ENCODE results near the gene SSR1.
"Not testable (repeated sequence)": the region's sequence is repeated elsewhere in the genome, so short reads cannot be mapped to it uniquely, and the experiment has no call there.

The SSR1 gene

GRCh38 chr6:7273709-7274108 is 39.3 kb downstream of the SSR1 start:
- no peak for DNase-seq

GRCh38 chr6:7271205-7271534 is 41.8 kb downstream of the SSR1 start:
- DNase-seq, result no peak

- DNase-seq, result no peak
Observed at GRCh38 chr6:7270320-7271204, 42.4 kb downstream of the SSR1 start.

- DNase-seq, result no peak
Observed at GRCh38 chr6:7269816-7270215, 43.2 kb downstream of the SSR1 start.

GRCh38 chr6:7268816-7269555 is 44.0 kb downstream of the SSR1 start:
- no peak for DNase-seq

GRCh38 chr6:7268362-7268761 is 44.6 kb downstream of the SSR1 start:
- DNase-seq, result no peak

GRCh38 chr6:7267466-7268091 is 45.4 kb downstream of the SSR1 start:
- peak; percentile 94 for DNase-seq

GRCh38 chr6:7267071-7267465 is 45.9 kb downstream of the SSR1 start:
- DNase-seq, result no peak

- not testable (repeated sequence) for DNase-seq
Observed at GRCh38 chr6:7265385-7265726, 47.6 kb downstream of the SSR1 start.

GRCh38 chr6:7264686-7265384 is 48.2 kb downstream of the SSR1 start:
- DNase-seq, result no peak

GRCh38 chr6:7264041-7264440 is 49.0 kb downstream of the SSR1 start:
- no peak for DNase-seq

GRCh38 chr6:7263519-7263805 is 49.5 kb downstream of the SSR1 start:
- not testable (repeated sequence) for DNase-seq

GRCh38 chr6:7262746-7263518 is 50.1 kb downstream of the SSR1 start:
- no peak for DNase-seq

- DNase-seq, result no peak
Observed at GRCh38 chr6:7261852-7262461, 51.0 kb downstream of the SSR1 start.

GRCh38 chr6:7261032-7261841 is 51.8 kb downstream of the SSR1 start:
- peak; percentile 86 for DNase-seq

- no peak for DNase-seq
Observed at GRCh38 chr6:7260291-7261031, 52.5 kb downstream of the SSR1 start.

GRCh38 chr6:7258231-7258763 is 54.7 kb downstream of the SSR1 start:
- DNase-seq, result no peak

- DNase-seq, result no peak
Observed at GRCh38 chr6:7257521-7258230, 55.3 kb downstream of the SSR1 start.

- no peak for DNase-seq
Observed at GRCh38 chr6:7256785-7257184, 56.2 kb downstream of the SSR1 start.

- no peak for DNase-seq
Observed at GRCh38 chr6:7255918-7256317, 57.1 kb downstream of the SSR1 start.
